ENCODE results near the gene TPST2. TPM values are rescaled to one million over a fixed set of nuclear protein-coding genes. Genes with fewer than 3 reads are reported as not detected.

The TPST2 gene
- total and polyA plus RNA-seq, 2 of the 4 experiments (the other 2 are of a cell fraction): 42.5 to 63.6 TPM

DNA sequence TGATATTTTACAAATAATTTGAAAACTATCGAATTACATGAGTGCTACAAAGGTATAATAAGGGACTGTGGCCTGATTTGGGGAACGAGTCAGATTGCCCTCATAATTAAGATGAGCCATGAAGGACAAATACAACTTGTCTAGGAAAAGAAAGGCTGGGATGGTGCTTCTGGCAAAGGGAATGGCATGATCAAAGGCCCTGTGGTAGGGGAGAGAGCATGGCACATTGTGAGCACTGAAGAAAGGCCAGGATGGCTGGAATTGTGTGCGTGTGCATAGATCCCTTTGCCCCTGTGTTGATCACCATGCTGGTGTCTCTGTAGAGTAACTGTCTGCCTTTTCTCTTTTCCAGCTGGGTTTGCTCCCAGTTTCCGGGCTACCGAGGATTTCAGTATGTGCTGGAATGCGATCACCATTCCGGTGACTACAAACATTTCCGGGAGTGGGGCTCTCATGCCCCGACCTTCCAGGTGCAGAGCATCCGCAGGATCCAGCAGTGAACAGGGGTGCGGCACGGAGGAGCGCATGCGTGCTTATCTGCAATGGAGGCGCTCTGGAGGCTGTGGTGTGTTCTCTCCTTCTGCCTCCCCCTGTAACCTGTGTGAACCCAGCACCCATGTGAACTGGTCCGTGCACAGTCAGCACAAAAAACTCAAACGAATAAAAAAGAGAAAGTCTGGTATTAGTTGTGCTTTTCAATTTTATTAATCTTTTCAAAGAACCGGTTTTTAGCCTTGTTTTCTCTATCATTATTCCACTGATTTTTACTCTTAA is 40.2 kb upstream of the TPST2 start:
- dilution Hi-C loops (cut with HindIII; ENCODE audit: low sequenced_read_pairs, unreplicated experiment) (no loop called here), intact Hi-C loops (cut with micrococcal nuclease) (no loop called here), in situ Hi-C loops (cut with MboI; ENCODE audit: low sequenced_read_pairs) (no loop called here)
- Histone ChIP-seq H3K4me1 (ENCODE audit: control insufficient read depth, insufficient read depth, low read length) (no peaks in the 10 kb centered on the region), H3K4ac (ENCODE audit: low read depth, low read length) (no peak overlapping the region), H2AK9ac (replicated peaks; ENCODE audit: low read depth, low read length, poor library complexity) (no peak overlapping the region), H2BK5ac (ENCODE audit: low read depth, low read length, poor library complexity, severe bottlenecking) (no peak overlapping the region), H2BK15ac (ENCODE audit: low read depth, low read length) (no peak overlapping the region), H3K4me3 (ENCODE audit: insufficient read depth, low read depth, low read length) (no peak overlapping the region), H3K56ac (ENCODE audit: extremely low read depth, insufficient read depth, low read length) (no peak overlapping the region), H3K9me3 (ENCODE audit: control insufficient read depth, insufficient read depth, low read length) (no peaks in the 10 kb centered on the region), H2AFZ (replicated peaks; ENCODE audit: low read length, poor library complexity) (no peak overlapping the region), H3K9me1 (ENCODE audit: insufficient read depth, low read length) (no peaks in the 10 kb centered on the region), H2BK20ac (ENCODE audit: low read depth, low read length) (no peak overlapping the region), H3K27me3 (ENCODE audit: control insufficient read depth, insufficient read depth, low read length) (peaks cover 18% of the 10 kb centered on the region), H4K20me1 (ENCODE audit: insufficient read depth, low read length) (no peaks in the 10 kb centered on the region), H3K4me2 (ENCODE audit: low read depth, low read length) (no peak overlapping the region), H4K8ac (ENCODE audit: low read depth in 2 of 2, low read length in 2 of 2) (no peak overlapping the region), H3K14ac (replicated peaks; ENCODE audit: low read depth, low read length) (no peak overlapping the region), H4K5ac (ENCODE audit: low read depth, low read length) (no peak overlapping the region), H2BK120ac (ENCODE audit: low read depth, low read length) (no peak overlapping the region), H3K36me3 (ENCODE audit: control insufficient read depth, insufficient read depth, low read length) (no peaks in the 10 kb centered on the region), H3K23ac (ENCODE audit: low read depth, low read length) (no peak overlapping the region), H3K18ac (ENCODE audit: low read depth, low read length) (no peak overlapping the region), H4K91ac (ENCODE audit: insufficient read depth, low read depth, low read length) (no peak overlapping the region), H3K79me1 (ENCODE audit: low read depth in 1 of 2, low read length in 2 of 2) (no peaks in the 10 kb centered on the region), H3K27ac (ENCODE audit: insufficient read depth, low read length) (no peak overlapping the region), H3K9ac (ENCODE audit: low read depth, low read length) (no peak overlapping the region), H2AK5ac (ENCODE audit: low read depth, low read length) (0 out of 2 replicates have a peak overlapping the region, but pooled peaks have one; percentile 15)
- ChIA-PET CTCF (interaction anchor here (0.6 kb wide), 1 partner anchor 193 kb away, joined by 4 read pairs; no protein-coding TSS in a partner anchor), POLR2A (ENCODE audit: unreplicated experiment) (no interaction called here)
- no TSS peak for BruUV-seq (replicated peaks)
- TF ChIP-seq MAZ (IDR thresholded peaks at IDR 0.05; ENCODE audit: borderline replicate concordance, low read depth, low read length): no peak
- no peak for TF ChIP-seq BHLHE40 (IDR thresholded peaks at IDR 0.05; ENCODE audit: low read depth, low read length)
- no peak for TF ChIP-seq MXI1 (IDR thresholded peaks at IDR 0.05; ENCODE audit: borderline replicate concordance, low read depth, low read length)
- no peak for TF ChIP-seq RFX5 (IDR thresholded peaks at IDR 0.05; ENCODE audit: low read depth, low read length)
- TF ChIP-seq MAFK (IDR thresholded peaks at IDR 0.05; ENCODE audit: low read depth, low read length): peak; percentile 40; the same call in 1 of the 2 replicates
- TF ChIP-seq SMC3 (IDR thresholded peaks at IDR 0.05; ENCODE audit: low read depth, low read length): no peak
- WGBS, 2 experiments (ENCODE audit: extremely low coverage in 2 of 2, insufficient read length in 1 of 2): 90% methylated on average over 5 of the region's 18 CpGs; no CpG with 5 or more reads in 1 of the 2 experiments
- DNase-seq: no peak
- ATAC-seq (ENCODE audit: low read depth): no peak
